Lung (tissue), 12 donors: Measurements from ENCODE around the gene ZSCAN23. TPM values are rescaled to one million over a fixed set of nuclear protein-coding genes. Genes with fewer than 3 reads are reported as not detected.

ENCODE experiments used
- ATAC-seq: fragments of 200-7000 bp; cut with Tn5 transposase; one replicate; pipeline ENCODE4 v1.9.1; 2020; ENCODE audit warnings: moderate number of reproducible peaks; ENCODE audit not compliant: insufficient read depth, low FRiP score
- DNase-seq, 3 donors: peaks; one replicate each; pipeline ENCODE4 v3.0.0-alpha.2; 2013 to 2017
- H3K27ac ChIP-seq, 2 donors: one replicate each; pipeline ENCODE4 v1.5.1; 2013; ENCODE audit warnings: mild to moderate bottlenecking in 2 of 2, moderate library complexity in 2 of 2, control low read depth in 1 of 2, inconsistent platforms in 1 of 2, low read depth in 1 of 2, low read length in 1 of 2
- H3K27me3 ChIP-seq, 3 donors: one replicate each; pipeline ENCODE4 v1.5.1; 2013; ENCODE audit warnings: low read length in 2 of 3; ENCODE audit not compliant: control insufficient read depth in 3 of 3, insufficient read depth in 3 of 3
- H3K36me3 ChIP-seq, 4 donors: one replicate each; pipeline ENCODE4 v1.5.1; 2013; ENCODE audit warnings: low read length in 4 of 4, mild to moderate bottlenecking in 1 of 4, moderate library complexity in 1 of 4; ENCODE audit not compliant: control insufficient read depth in 4 of 4, insufficient read depth in 4 of 4
- H3K4me1 ChIP-seq, 5 donors: one replicate each; pipeline ENCODE4 v1.5.1; 2013; ENCODE audit warnings: low read length in 5 of 5, mild to moderate bottlenecking in 2 of 5, moderate library complexity in 1 of 5; ENCODE audit not compliant: control insufficient read depth in 5 of 5, insufficient read depth in 5 of 5
- H3K4me3 ChIP-seq: one replicate; pipeline ENCODE4 v1.5.1; 2013; ENCODE audit warnings: mild to moderate bottlenecking, control low read depth, moderate library complexity
- H3K9ac ChIP-seq, 2 donors: one replicate each; pipeline ENCODE4 v1.5.1; 2013; ENCODE audit warnings: low read length in 2 of 2, control low read depth in 1 of 2; ENCODE audit not compliant: insufficient read depth in 1 of 2
- H3K9me3 ChIP-seq, 4 donors: one replicate each; pipeline ENCODE4 v1.5.1; 2013; ENCODE audit warnings: low read length in 3 of 4, mild to moderate bottlenecking in 1 of 4, moderate library complexity in 1 of 4; ENCODE audit not compliant: control insufficient read depth in 4 of 4, insufficient read depth in 3 of 4
- WGBS, 2 donors: extraction: QIAGEN DNeasy Blood & Tissue Kit; methylation state at CpG; one replicate each; pipeline ENCODE4 v1.1.7; 2013; 5-methylcytosine and 5-hydroxymethylcytosine counted together
- polyA plus RNA-seq, 2 donors: library from polyadenylated mRNA; stranded (reverse); fragments of 200-250 nt; gene quantifications; one replicate each; pipeline ENCODE4 v1.2.1, GENCODE V29; 2013
- total RNA-seq, 2 donors: library from RNA; depleted of rRNA in 1 of 2; stranded (reverse); fragments of >200 nt in 1 of 2; gene quantifications; one replicate each; pipeline ENCODE4 v1.2.1, GENCODE V29; 2014 to 2021
- TF ChIP-seq, protein P1 (sequence below): IDR thresholded peaks from 2 replicates; pipeline ENCODE4 v1.5.1; 2012; ENCODE audit warnings: mild to moderate bottlenecking; ENCODE audit errors: control extremely low read depth, extremely low read depth
- donor health status: control.
- donor health status: control.
- donor health status: Bipolar disorder and iron deficiency.
- donor health status: healthy.
- donor health status: DM: yes; HTN: yes; CAD: no.

ZSCAN23 gene
- total and polyA plus RNA-seq, 4 donors: 0.18 to 17.2 (median 1.8) TPM

DNA sequence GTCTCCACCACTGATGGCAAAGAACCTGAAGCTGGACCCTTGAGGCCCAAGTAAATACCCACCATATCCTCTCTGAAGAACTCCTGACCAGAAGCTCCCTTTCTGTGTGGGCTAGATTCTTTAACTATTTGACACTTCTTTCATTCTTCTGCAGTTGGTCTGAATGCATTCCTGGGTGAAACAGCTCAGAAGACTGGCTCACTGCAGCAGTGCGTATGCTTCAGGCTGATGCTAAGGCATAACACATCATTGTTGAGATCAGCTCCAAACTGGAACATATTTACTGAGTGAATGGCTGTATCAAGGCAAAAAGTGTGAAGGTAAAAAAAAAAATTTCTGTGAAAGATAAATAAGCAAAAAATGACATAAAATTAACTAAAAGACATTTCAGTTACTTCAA, 19.7 kb downstream of the ZSCAN23 start:
- no peak overlapping the region for H3K27ac ChIP-seq
- no peak overlapping the region for H3K4me3 ChIP-seq
- H3K36me3 ChIP-seq: peaks cover 2 to 16% (median 7%) of the 10 kb centered on the region in 4 donors
- no peaks in the 10 kb centered on the region for H3K27me3 ChIP-seq
- H3K9me3 ChIP-seq: peaks cover 0 to 6% (median 0%) of the 10 kb centered on the region in 4 donors
- TF ChIP-seq, protein P1, sequence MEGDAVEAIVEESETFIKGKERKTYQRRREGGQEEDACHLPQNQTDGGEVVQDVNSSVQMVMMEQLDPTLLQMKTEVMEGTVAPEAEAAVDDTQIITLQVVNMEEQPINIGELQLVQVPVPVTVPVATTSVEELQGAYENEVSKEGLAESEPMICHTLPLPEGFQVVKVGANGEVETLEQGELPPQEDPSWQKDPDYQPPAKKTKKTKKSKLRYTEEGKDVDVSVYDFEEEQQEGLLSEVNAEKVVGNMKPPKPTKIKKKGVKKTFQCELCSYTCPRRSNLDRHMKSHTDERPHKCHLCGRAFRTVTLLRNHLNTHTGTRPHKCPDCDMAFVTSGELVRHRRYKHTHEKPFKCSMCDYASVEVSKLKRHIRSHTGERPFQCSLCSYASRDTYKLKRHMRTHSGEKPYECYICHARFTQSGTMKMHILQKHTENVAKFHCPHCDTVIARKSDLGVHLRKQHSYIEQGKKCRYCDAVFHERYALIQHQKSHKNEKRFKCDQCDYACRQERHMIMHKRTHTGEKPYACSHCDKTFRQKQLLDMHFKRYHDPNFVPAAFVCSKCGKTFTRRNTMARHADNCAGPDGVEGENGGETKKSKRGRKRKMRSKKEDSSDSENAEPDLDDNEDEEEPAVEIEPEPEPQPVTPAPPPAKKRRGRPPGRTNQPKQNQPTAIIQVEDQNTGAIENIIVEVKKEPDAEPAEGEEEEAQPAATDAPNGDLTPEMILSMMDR: no peak
- WGBS, 2 donors: 98 to 100% methylated on average over 1 of the region's 1 CpG
- H3K4me1 ChIP-seq: no peaks in the 10 kb centered on the region
- no peak for ATAC-seq
- no peak for DNase-seq
- H3K9ac ChIP-seq: no peak overlapping the region

GRCh38 chr6:28413681-28414080, 29.6 kb downstream of the ZSCAN23 start:
- Histone ChIP-seq H3K4me1 (no peaks in the 10 kb centered on the region), H3K27ac (no peak overlapping the region), H3K9ac (no peak overlapping the region), H3K4me3 (no peak overlapping the region), H3K9me3 (peaks cover 0 to 3% (median under 1%) of the 10 kb centered on the region in 4 donors), H3K27me3 (peaks cover 0 to 4% (median 0%) of the 10 kb centered on the region in 3 donors), H3K36me3 (no peaks in the 10 kb centered on the region)
- TF ChIP-seq, protein P1: no peak
- DNase-seq (no peak), ATAC-seq (no peak)

GRCh38 chr6:28410767-28411166, 32.5 kb downstream of the ZSCAN23 start:
- no peak for ATAC-seq
- H3K27me3 ChIP-seq: peaks cover 0 to 4% (median 3%) of the 10 kb centered on the region in 3 donors
- H3K4me3 ChIP-seq: no peak overlapping the region
- peaks cover 0 to 3% (median under 1%) of the 10 kb centered on the region in 4 donors for H3K9me3 ChIP-seq
- DNase-seq: no peak
- H3K4me1 ChIP-seq: no peaks in the 10 kb centered on the region
- TF ChIP-seq, protein P1: no peak
- no peak overlapping the region for H3K9ac ChIP-seq
- 97 to 98% methylated on average over 2 of the region's 2 CpGs for WGBS, 2 donors
- H3K27ac ChIP-seq: no peak overlapping the region
- no peaks in the 10 kb centered on the region for H3K36me3 ChIP-seq

GRCh38 chr6:28408076-28408802, 35.1 kb downstream of the ZSCAN23 start:
- TF ChIP-seq, protein P1: no peak
- Histone ChIP-seq H3K9ac (no peak overlapping the region), H3K27ac (no peak overlapping the region), H3K4me3 (no peak overlapping the region), H3K36me3 (no peaks in the 10 kb centered on the region), H3K4me1 (no peaks in the 10 kb centered on the region), H3K9me3 (peaks cover 0 to 2% (median 0%) of the 10 kb centered on the region in 4 donors), H3K27me3 (peaks cover 0 to 4% (median 3%) of the 10 kb centered on the region in 3 donors)
- ATAC-seq (no peak), DNase-seq (no peak)
- WGBS, 2 donors: 88 to 94% methylated on average over 5 of the region's 5 CpGs
